GM12878 (cell line): Measurements from ENCODE around the gene TPH2. TPM values are rescaled to one million over a fixed set of nuclear protein-coding genes. Genes with fewer than 3 reads are reported as not detected.

Source experiments
- ATAC-seq: fragments of 200-7000 bp; cut with Tn5 transposase; 3 replicates; pipeline ENCODE4 v1.9.1; 2020; ENCODE audit warnings: mild to moderate bottlenecking, moderate library complexity
- BruUV-seq: library from RNA; stranded (reverse); fragments of 400-500 nt; replicated peaks from 2 replicates; lab custom pipeline; 2021; lab: Mats Ljungman, UMichigan
- CTCF ChIA-PET: fragments of 300-600 bp; sonication (Branson Sonifier 250); formaldehyde crosslinking; extraction: SDS; loops from one replicate; lab custom pipeline; 2021; ENCODE audit warnings: inconsistent platforms; lab: Yijun Ruan, JAX
- POLR2A ChIA-PET: fragments of 350-600 bp; formaldehyde crosslinking; extraction: SDS; loops from one replicate; lab custom pipeline; 2021; ENCODE audit warnings: inconsistent platforms; lab: Charles Lee
- RAD21 ChIA-PET: fragments of 300-600 bp; sonication (Branson Sonifier 250); formaldehyde crosslinking; loops from one replicate; lab custom pipeline; 2023; ENCODE audit warnings: antibody characterized with exemption; ENCODE audit not compliant: unreplicated experiment; lab: Charles Lee
- SMC1A ChIA-PET: fragments of 300-600 bp; sonication (Branson Sonifier 250); formaldehyde crosslinking; loops from one replicate; lab custom pipeline; 2023; ENCODE audit not compliant: unreplicated experiment, uncharacterized antibody; lab: Charles Lee
- DNase-seq: peaks from one replicate; pipeline ENCODE4 v3.0.0-alpha.2; 2011; ENCODE audit warnings: low read depth, low spot score
- FAIRE-seq: peaks from 3 replicates; lab custom pipeline; 2011; peaks lifted over from hg19 to GRCh38; lab: Jason Lieb, UNC
- H2AFZ ChIP-seq: 2 replicates; pipeline ENCODE4 v1.6.0; 2011; ENCODE audit warnings: low read depth, low read length, control low read depth; ENCODE audit not compliant: control insufficient read depth
- H3K27ac ChIP-seq: 2 replicates; pipeline ENCODE4 v1.5.1; 2011; ENCODE audit warnings: control low read depth; ENCODE audit not compliant: control insufficient read depth, insufficient read depth
- H3K27me3 ChIP-seq, 2 experiments: replicated peaks in 1 of 2; 2 replicates each; pipeline versions ENCODE4 v1.6.0 to v1.6.1; 2011; ENCODE audit warnings: low read length in 1 of 2; ENCODE audit not compliant: control insufficient read depth in 2 of 2, insufficient read depth in 2 of 2
- H3K36me3 ChIP-seq, 2 experiments: 2 replicates each; pipeline ENCODE4 v1.5.1; 2011; ENCODE audit warnings: low read length in 1 of 2; ENCODE audit not compliant: control insufficient read depth in 2 of 2, insufficient read depth in 2 of 2
- H3K4me1 ChIP-seq: 2 replicates; pipeline ENCODE4 v1.6.1; 2011; ENCODE audit warnings: mild to moderate bottlenecking, low read length, moderate library complexity, mixed read lengths; ENCODE audit not compliant: control insufficient read depth, insufficient read depth
- H3K4me2 ChIP-seq: 2 replicates; pipeline ENCODE4 v1.6.0; 2011; ENCODE audit warnings: control low read depth; ENCODE audit not compliant: control insufficient read depth, insufficient read depth
- H3K4me3 ChIP-seq: fragments of 200-600 bp; sonication (generic); 2 replicates; pipeline ENCODE4 v1.5.1; 2016
- H3K79me2 ChIP-seq: 2 replicates; pipeline ENCODE4 v1.6.0; 2011; ENCODE audit warnings: low read length; ENCODE audit not compliant: control insufficient read depth, insufficient read depth
- H3K9ac ChIP-seq: 2 replicates; pipeline ENCODE4 v1.8.0; 2011; ENCODE audit warnings: low read length, control low read depth, mixed read lengths; ENCODE audit not compliant: control insufficient read depth, insufficient read depth
- H3K9me3 ChIP-seq: replicated peaks from 3 replicates; pipeline ENCODE4 v1.5.1; 2011; ENCODE audit warnings: mild to moderate bottlenecking, low read length; ENCODE audit not compliant: control insufficient read depth, insufficient read depth
- H4K20me1 ChIP-seq: 2 replicates; pipeline ENCODE4 v1.6.0; 2011; ENCODE audit not compliant: control insufficient read depth, insufficient read depth
- IKZF1 ChIP-seq: fragments of 450-650 bp; conservative IDR thresholded peaks from 2 replicates; pipeline ENCODE4 v1.6.1; 2017; ENCODE audit warnings: antibody characterized with exemption, mild to moderate bottlenecking
- RAD21 ChIP-seq: IDR thresholded peaks from 2 replicates; pipeline ENCODE4 v1.6.1; 2011; ENCODE audit warnings: mild to moderate bottlenecking, low read depth, low read length, moderate library complexity; ENCODE audit not compliant: insufficient read depth
- ZZZ3 ChIP-seq: IDR thresholded peaks from 2 replicates; pipeline ENCODE4 v1.6.1; 2011; ENCODE audit warnings: low read depth; ENCODE audit not compliant: control insufficient read depth, insufficient read length
- WGBS: methylation state at CpG from one replicate; pipeline ENCODE4 v1.1.6; 2016; ENCODE audit warnings: low lambda C conversion rate; ENCODE audit not compliant: insufficient replicate concordance, insufficient coverage; ENCODE audit errors: missing lambda C conversion rate; 5-methylcytosine and 5-hydroxymethylcytosine counted together
- in situ Hi-C: fragments of 300-500 bp; cut with MboI; formaldehyde crosslinking; loops from 9 replicates; pipeline ENCODE4 v1.14.3; 2018; ENCODE audit warnings: mixed read lengths
- intact Hi-C: fragments of 100-400 bp; cut with micrococcal nuclease; formaldehyde crosslinking; loops from one replicate; pipeline ENCODE4 v1.14.2; 2022; ENCODE audit not compliant: unreplicated experiment
- polyA plus RNA-seq, 11 experiments: library from polyadenylated mRNA; depleted of rRNA in 4 of 11; unstranded in 6 of 11; stranded (reverse) in 5 of 11; fragments of >200 nt; fragmentation: Nextera tagmentation in 4 of 11; fragmentation: Illumina TruSeq in 1 of 11; extraction: Ambion mirVana in 4 of 11; extraction: Trizol in 1 of 11; gene quantifications; 1 replicate in 1 of 11; 2 replicates in 10 of 11; pipeline versions ENCODE4 v1.2.1 to v1.2.3, GENCODE V29; 2011 to 2016; ENCODE audit warnings: inconsistent platforms in 2 of 11, missing spikeins in 2 of 11, low read depth in 1 of 11
- total RNA-seq, 4 experiments: library from RNA; depleted of rRNA in 3 of 4; stranded (reverse); fragments of >200 nt in 3 of 4; fragmentation: Illumina TruSeq in 1 of 4; extraction: Trizol in 1 of 4; gene quantifications; 2 replicates each; pipeline versions ENCODE4 v1.2.1 to v1.2.3, GENCODE V29; 2013 to 2021
- TF ChIP-seq, protein P1 (sequence below): IDR thresholded peaks from 2 replicates; pipeline ENCODE4 v1.6.1; 2012; ENCODE audit warnings: improper control_type of control experiment, low read depth, low read length; ENCODE audit not compliant: insufficient replicate concordance

TPH2 gene
- total and polyA plus RNA-seq, 10 of the 15 experiments (the other 5 are each of a cell fraction or from before 2014, with no cell fraction given): not detected

DNA sequence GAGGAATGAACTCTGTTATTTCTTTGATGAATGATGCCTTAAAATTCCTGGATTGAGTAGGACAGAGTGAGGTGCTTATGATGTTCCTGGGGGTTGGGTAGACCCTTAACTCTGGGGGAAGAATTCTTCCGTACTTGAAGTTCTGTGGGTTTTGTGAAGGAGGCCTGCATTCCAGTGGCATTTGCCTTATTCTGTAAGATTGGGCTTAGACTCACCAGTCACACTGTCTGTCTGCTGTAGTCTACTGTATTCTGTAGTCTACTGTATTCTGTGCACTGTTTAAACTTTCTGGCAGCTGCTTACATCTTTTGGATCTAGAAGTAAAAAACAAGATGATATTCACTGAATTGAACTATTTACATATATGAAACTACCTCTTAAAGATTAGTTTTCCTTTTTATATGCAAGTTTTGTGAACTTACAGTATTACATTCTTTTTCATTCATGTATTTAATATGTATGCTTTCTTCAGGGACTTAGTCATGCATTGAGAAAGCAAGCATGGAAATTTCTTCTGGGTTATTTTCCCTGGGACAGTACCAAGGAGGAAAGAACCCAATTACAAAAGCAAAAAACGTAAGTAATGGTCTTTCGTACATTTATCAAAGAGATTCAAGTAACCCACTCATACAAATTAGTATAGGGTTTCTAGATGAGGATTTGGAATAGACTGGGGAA is 42.3 kb upstream of the TPH2 start (continued):
- TF ChIP-seq, protein P1, sequence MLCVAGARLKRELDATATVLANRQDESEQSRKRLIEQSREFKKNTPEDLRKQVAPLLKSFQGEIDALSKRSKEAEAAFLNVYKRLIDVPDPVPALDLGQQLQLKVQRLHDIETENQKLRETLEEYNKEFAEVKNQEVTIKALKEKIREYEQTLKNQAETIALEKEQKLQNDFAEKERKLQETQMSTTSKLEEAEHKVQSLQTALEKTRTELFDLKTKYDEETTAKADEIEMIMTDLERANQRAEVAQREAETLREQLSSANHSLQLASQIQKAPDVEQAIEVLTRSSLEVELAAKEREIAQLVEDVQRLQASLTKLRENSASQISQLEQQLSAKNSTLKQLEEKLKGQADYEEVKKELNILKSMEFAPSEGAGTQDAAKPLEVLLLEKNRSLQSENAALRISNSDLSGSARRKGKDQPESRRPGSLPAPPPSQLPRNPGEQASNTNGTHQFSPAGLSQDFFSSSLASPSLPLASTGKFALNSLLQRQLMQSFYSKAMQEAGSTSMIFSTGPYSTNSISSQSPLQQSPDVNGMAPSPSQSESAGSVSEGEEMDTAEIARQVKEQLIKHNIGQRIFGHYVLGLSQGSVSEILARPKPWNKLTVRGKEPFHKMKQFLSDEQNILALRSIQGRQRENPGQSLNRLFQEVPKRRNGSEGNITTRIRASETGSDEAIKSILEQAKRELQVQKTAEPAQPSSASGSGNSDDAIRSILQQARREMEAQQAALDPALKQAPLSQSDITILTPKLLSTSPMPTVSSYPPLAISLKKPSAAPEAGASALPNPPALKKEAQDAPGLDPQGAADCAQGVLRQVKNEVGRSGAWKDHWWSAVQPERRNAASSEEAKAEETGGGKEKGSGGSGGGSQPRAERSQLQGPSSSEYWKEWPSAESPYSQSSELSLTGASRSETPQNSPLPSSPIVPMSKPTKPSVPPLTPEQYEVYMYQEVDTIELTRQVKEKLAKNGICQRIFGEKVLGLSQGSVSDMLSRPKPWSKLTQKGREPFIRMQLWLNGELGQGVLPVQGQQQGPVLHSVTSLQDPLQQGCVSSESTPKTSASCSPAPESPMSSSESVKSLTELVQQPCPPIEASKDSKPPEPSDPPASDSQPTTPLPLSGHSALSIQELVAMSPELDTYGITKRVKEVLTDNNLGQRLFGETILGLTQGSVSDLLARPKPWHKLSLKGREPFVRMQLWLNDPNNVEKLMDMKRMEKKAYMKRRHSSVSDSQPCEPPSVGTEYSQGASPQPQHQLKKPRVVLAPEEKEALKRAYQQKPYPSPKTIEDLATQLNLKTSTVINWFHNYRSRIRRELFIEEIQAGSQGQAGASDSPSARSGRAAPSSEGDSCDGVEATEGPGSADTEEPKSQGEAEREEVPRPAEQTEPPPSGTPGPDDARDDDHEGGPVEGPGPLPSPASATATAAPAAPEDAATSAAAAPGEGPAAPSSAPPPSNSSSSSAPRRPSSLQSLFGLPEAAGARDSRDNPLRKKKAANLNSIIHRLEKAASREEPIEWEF: no peak
- TF ChIP-seq ZZZ3: no peak

DNA sequence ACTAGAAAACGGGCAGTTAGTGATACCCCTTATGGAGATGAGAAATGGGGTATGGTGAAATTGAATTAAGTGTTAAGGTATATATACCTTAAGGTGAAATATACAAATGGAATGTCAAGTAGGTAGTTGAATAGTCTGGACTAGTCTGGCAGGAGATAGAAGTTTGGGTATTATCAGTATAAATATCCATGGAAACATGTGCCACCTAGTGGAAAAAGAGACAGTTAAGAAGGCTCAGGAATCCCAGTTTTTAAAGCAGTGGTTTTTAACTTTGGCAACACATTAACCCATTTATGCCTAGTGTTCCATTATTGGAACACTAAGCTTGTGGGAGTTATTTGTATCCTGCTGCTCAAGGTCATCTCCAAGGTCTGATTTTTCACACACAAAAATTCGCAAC is 38.6 kb upstream of the TPH2 start:
- Histone ChIP-seq H4K20me1 (no peaks in the 10 kb centered on the region), H2AFZ (no peak overlapping the region), H3K79me2 (no peaks in the 10 kb centered on the region), H3K4me3 (no peak overlapping the region), H3K9me3 (no peaks in the 10 kb centered on the region), H3K36me3 (peaks cover 1 to 11% of the 10 kb centered on the region in 2 experiments; a peak in 3 of 4 replicates), H3K4me2 (no peak overlapping the region), H3K27ac (no peak overlapping the region), H3K9ac (no peak overlapping the region), H3K27me3 (no peaks in the 10 kb centered on the region), H3K4me1 (no peaks in the 10 kb centered on the region)
- WGBS: 91% methylated on average over 2 of the region's 2 CpGs
- POLR2A ChIA-PET: no interaction called here
- intact Hi-C loops (no loop called here), in situ Hi-C loops (no loop called here)
- SMC1A ChIA-PET: interaction anchor here (0.9 kb wide), 1 partner anchor 236 kb away, joined by 3 read pairs; the partner anchor contains the start of genes THAP2 and ZFC3H1
- BruUV-seq: no TSS peak
- CTCF ChIA-PET: interaction anchor here (1.5 kb wide), 1 partner anchor 53 kb away, joined by 3 read pairs; no protein-coding TSS in a partner anchor
- TF ChIP-seq RAD21 (0 out of 2 replicates have a peak, but pooled peaks have one; percentile 16), IKZF1 (no peak)
- RAD21 ChIA-PET: no interaction called here
- no peak for DNase-seq
- ATAC-seq: no peak
- no peak for FAIRE-seq
